DMS79 treated with DMSO at 0.1 percent for 48 hours (cell line): ENCODE data around the gene USP15.

ENCODE experiments used
- DNase-seq: peaks from one replicate; lab custom pipeline; 2025; lab: John Stamatoyannopoulos, UW

Gene USP15

GRCh38 chr12:62284749-62285148, 24.5 kb downstream of the USP15 start:
- no peak for DNase-seq

- DNase-seq = no peak
Observed at GRCh38 chr12:62285284-62285683, 25.1 kb downstream of the USP15 start.

GRCh38 chr12:62288328-62288727, 28.1 kb downstream of the USP15 start:
- DNase-seq = no peak

GRCh38 chr12:62290846-62291245, 30.6 kb downstream of the USP15 start:
- DNase-seq = no peak

- no peak for DNase-seq
Observed at GRCh38 chr12:62291864-62292760, 31.9 kb downstream of the USP15 start.

GRCh38 chr12:62292761-62293344, 32.6 kb downstream of the USP15 start:
- no peak for DNase-seq

GRCh38 chr12:62294378-62294777, 34.2 kb downstream of the USP15 start:
- no peak for DNase-seq

GRCh38 chr12:62296001-62296400, 35.8 kb downstream of the USP15 start:
- no peak for DNase-seq

GRCh38 chr12:62297321-62297720, 37.1 kb downstream of the USP15 start:
- DNase-seq = no peak

GRCh38 chr12:62299617-62300016, 39.4 kb downstream of the USP15 start:
- DNase-seq = no peak

- no peak for DNase-seq
Observed at GRCh38 chr12:62301080-62301798, 41.0 kb downstream of the USP15 start.

GRCh38 chr12:62301799-62302133, 41.6 kb downstream of the USP15 start:
- no peak for DNase-seq

GRCh38 chr12:62304560-62304959, 44.4 kb downstream of the USP15 start:
- DNase-seq = no peak

GRCh38 chr12:62305778-62306177, 45.6 kb downstream of the USP15 start:
- DNase-seq = no peak

- DNase-seq = no peak
Observed at GRCh38 chr12:62306569-62307530, 46.6 kb downstream of the USP15 start.

GRCh38 chr12:62308201-62308600, 48.0 kb downstream of the USP15 start:
- no peak for DNase-seq

GRCh38 chr12:62313727-62314380, 53.6 kb downstream of the USP15 start:
- DNase-seq = no peak

GRCh38 chr12:62317017-62317416, 56.8 kb downstream of the USP15 start:
- no peak for DNase-seq

GRCh38 chr12:62319058-62319457, 58.9 kb downstream of the USP15 start:
- DNase-seq = no peak

GRCh38 chr12:62320054-62320453, 59.9 kb downstream of the USP15 start:
- no peak for DNase-seq

- DNase-seq = no peak
Observed at GRCh38 chr12:62323386-62323785, 63.2 kb downstream of the USP15 start.
